Esophagus muscularis mucosa (tissue), 4 donors: Measurements from ENCODE around the gene KIZ.

Experiments used
- EP300 ChIP-seq: sonication (generic); formaldehyde crosslinking; IDR thresholded peaks from one replicate; pipeline ENCODE4 v1.6.1; 2017; ENCODE audit warnings: antibody characterized with exemption
- POLR2A ChIP-seq: fragments of 450-650 bp; IDR thresholded peaks from one replicate; pipeline ENCODE4 v1.6.1; 2017; ENCODE audit warnings: antibody characterized with exemption, moderate library complexity, mild to moderate bottlenecking, low read depth
- POLR2AphosphoS5 ChIP-seq, 2 donors: sonication (generic); formaldehyde crosslinking; IDR thresholded peaks; one replicate each; pipeline ENCODE4 v1.6.1; 2017; ENCODE audit warnings: antibody characterized with exemption in 2 of 2
- TF ChIP-seq, protein P1 (sequence below), 3 experiments: fragments of 200-600 bp in 2 of 3; fragments of 450-650 bp in 1 of 3; sonication (generic) in 2 of 3; IDR thresholded peaks; one replicate each; pipeline ENCODE4 v1.5.1; 2017 to 2019; ENCODE audit warnings: antibody characterized with exemption in 3 of 3, mild to moderate bottlenecking in 2 of 3, moderate library complexity in 1 of 3

DNA sequence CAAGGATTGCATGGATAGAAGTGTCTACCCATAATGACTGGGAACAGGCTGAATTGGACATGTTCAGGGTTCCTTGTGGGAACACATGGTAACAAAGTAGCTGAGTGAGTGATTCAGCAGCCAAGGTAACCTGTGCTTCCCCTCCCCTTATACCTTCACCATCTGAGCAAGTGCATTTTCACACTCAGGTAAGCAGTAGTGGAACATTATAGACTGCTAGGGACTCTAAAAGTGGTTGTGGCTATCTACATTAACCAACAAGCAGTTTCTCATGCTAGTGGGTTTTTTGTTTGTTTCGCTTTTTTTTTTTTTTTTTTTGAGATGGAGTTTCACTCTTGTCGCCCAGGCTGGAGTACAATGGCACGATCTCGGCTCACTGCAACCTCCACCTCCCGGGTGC, 41.4 kb downstream of the KIZ start:
- TF ChIP-seq, protein P1, sequence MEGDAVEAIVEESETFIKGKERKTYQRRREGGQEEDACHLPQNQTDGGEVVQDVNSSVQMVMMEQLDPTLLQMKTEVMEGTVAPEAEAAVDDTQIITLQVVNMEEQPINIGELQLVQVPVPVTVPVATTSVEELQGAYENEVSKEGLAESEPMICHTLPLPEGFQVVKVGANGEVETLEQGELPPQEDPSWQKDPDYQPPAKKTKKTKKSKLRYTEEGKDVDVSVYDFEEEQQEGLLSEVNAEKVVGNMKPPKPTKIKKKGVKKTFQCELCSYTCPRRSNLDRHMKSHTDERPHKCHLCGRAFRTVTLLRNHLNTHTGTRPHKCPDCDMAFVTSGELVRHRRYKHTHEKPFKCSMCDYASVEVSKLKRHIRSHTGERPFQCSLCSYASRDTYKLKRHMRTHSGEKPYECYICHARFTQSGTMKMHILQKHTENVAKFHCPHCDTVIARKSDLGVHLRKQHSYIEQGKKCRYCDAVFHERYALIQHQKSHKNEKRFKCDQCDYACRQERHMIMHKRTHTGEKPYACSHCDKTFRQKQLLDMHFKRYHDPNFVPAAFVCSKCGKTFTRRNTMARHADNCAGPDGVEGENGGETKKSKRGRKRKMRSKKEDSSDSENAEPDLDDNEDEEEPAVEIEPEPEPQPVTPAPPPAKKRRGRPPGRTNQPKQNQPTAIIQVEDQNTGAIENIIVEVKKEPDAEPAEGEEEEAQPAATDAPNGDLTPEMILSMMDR (IDR thresholded peaks at IDR 0.05) = no peak
- no peak for TF ChIP-seq POLR2A
- TF ChIP-seq POLR2AphosphoS5 (IDR thresholded peaks at IDR 0.05) = no peak
- no peak for TF ChIP-seq EP300
